C4-2B (cell line): Measurements from ENCODE around the gene GJA3.

Experiments
- H3K27ac ChIP-seq: fragments of 450-650 bp; 2 replicates; pipeline ENCODE4 v1.5.1; 2017
- CTCF ChIP-seq: fragments of 450-650 bp; conservative IDR thresholded peaks from 2 replicates; pipeline ENCODE4 v1.5.1; 2017; ENCODE audit warnings: mild to moderate bottlenecking
- ZFX ChIP-seq: fragments of 450-650 bp; IDR thresholded peaks from 2 replicates; pipeline ENCODE4 v1.6.1; 2017

The GJA3 gene

GRCh38 chr13:20130012-20130411 is 30.8 kb downstream of the GJA3 start:
- TF ChIP-seq ZFX (no peak), CTCF (no peak)
- H3K27ac ChIP-seq = no peak overlapping the region

GRCh38 chr13:20129076-20129475 is 31.8 kb downstream of the GJA3 start:
- no peak overlapping the region for H3K27ac ChIP-seq
- TF ChIP-seq ZFX (no peak), CTCF (no peak)

- no peak overlapping the region for H3K27ac ChIP-seq
These were observed 32.4 kb downstream of the GJA3 start for GRCh38 chr13:20128459-20128931.

GRCh38 chr13:20127562-20128458 is 33.0 kb downstream of the GJA3 start:
- TF ChIP-seq CTCF = no peak
- TF ChIP-seq ZFX = no peak
- no peak overlapping the region for H3K27ac ChIP-seq

More at GRCh38 chr13:20128459-20128931, 32.4 kb downstream of the GJA3 start:
- no peak for TF ChIP-seq ZFX
- TF ChIP-seq CTCF = peak; percentile 27

- TF ChIP-seq CTCF = no peak
- no peak for TF ChIP-seq ZFX
- no peak overlapping the region for H3K27ac ChIP-seq
These were observed 33.6 kb downstream of the GJA3 start for GRCh38 chr13:20127262-20127561.

- H3K27ac ChIP-seq = no peak overlapping the region
- TF ChIP-seq CTCF (no peak), ZFX (no peak)
These were observed 34.2 kb downstream of the GJA3 start for GRCh38 chr13:20126541-20127261.

GRCh38 chr13:20125783-20126165 is 35.1 kb downstream of the GJA3 start:
- no peak for TF ChIP-seq ZFX
- TF ChIP-seq CTCF = no peak
- H3K27ac ChIP-seq = no peak overlapping the region
